ENCODE results near the gene ACKR2.

The ACKR2 gene

GRCh38 chr3:42908675-42909074, 99.4 kb downstream of the ACKR2 start:
- Histone ChIP-seq H3K4me3 (ENCODE audit: low read length) (no peak overlapping the region), H3K27me3 (ENCODE audit: low read depth, low read length) (peaks cover under 1% of the 10 kb centered on the region; the same call in 1 of the 2 replicates), H3K4me1 (ENCODE audit: low read length) (peaks cover 10% of the 10 kb centered on the region), H4K20me1 (ENCODE audit: insufficient read depth, low read length) (no peaks in the 10 kb centered on the region), H3K9ac (ENCODE audit: low read length) (no peak overlapping the region), H3K36me3 (replicated peaks; ENCODE audit: low read depth, low read length) (no peaks in the 10 kb centered on the region), H2AFZ (ENCODE audit: low read depth, low read length) (no peak overlapping the region), H3K27ac (ENCODE audit: low read length) (no peak overlapping the region), H3K4me2 (ENCODE audit: low read length) (no peak overlapping the region), H3K79me2 (ENCODE audit: low read length) (no peaks in the 10 kb centered on the region), H3K9me3 (ENCODE audit: insufficient read depth, low read length) (0 out of 2 replicates have a peak, but pooled peaks cover 2% of the 10 kb centered on the region)
- TF ChIP-seq EZH2phosphoT487 (IDR thresholded peaks at IDR 0.05; ENCODE audit: low read depth) (no peak), CTCF (IDR thresholded peaks at IDR 0.05; ENCODE audit: low read depth, low read length) (no peak)

- Histone ChIP-seq H3K4me3 (ENCODE audit: low read length) (no peak overlapping the region), H4K20me1 (ENCODE audit: insufficient read depth, low read length) (no peaks in the 10 kb centered on the region), H3K27ac (ENCODE audit: low read length) (no peak overlapping the region), H2AFZ (ENCODE audit: low read depth, low read length) (no peak overlapping the region), H3K4me2 (ENCODE audit: low read length) (no peak overlapping the region), H3K9me3 (ENCODE audit: insufficient read depth, low read length) (peaks cover 15% of the 10 kb centered on the region; the same call in 1 of the 2 replicates), H3K27me3 (ENCODE audit: low read depth, low read length) (no peaks in the 10 kb centered on the region), H3K79me2 (ENCODE audit: low read length) (no peaks in the 10 kb centered on the region), H3K4me1 (ENCODE audit: low read length) (peaks cover 10% of the 10 kb centered on the region), H3K36me3 (replicated peaks; ENCODE audit: low read depth, low read length) (no peaks in the 10 kb centered on the region), H3K9ac (ENCODE audit: low read length) (no peak overlapping the region)
- TF ChIP-seq EZH2phosphoT487 (IDR thresholded peaks at IDR 0.05; ENCODE audit: low read depth) = no peak
Observed at GRCh38 chr3:42911551-42911950, 102.3 kb downstream of the ACKR2 start.

- Histone ChIP-seq H3K27me3 (ENCODE audit: low read depth, low read length) (0 out of 2 replicates have a peak, but pooled peaks cover 2% of the 10 kb centered on the region), H3K4me3 (ENCODE audit: low read length) (no peak overlapping the region), H3K4me1 (ENCODE audit: low read length) (no peaks in the 10 kb centered on the region), H3K9ac (ENCODE audit: low read length) (no peak overlapping the region), H3K27ac (ENCODE audit: low read length) (no peak overlapping the region), H3K36me3 (replicated peaks; ENCODE audit: low read depth, low read length) (no peaks in the 10 kb centered on the region), H3K79me2 (ENCODE audit: low read length) (no peaks in the 10 kb centered on the region), H4K20me1 (ENCODE audit: insufficient read depth, low read length) (no peaks in the 10 kb centered on the region), H3K4me2 (ENCODE audit: low read length) (no peak overlapping the region), H2AFZ (ENCODE audit: low read depth, low read length) (no peak overlapping the region), H3K9me3 (ENCODE audit: insufficient read depth, low read length) (peaks cover 15% of the 10 kb centered on the region; the same call in 1 of the 2 replicates)
- TF ChIP-seq EZH2phosphoT487 (IDR thresholded peaks at IDR 0.05; ENCODE audit: low read depth) (no peak), CTCF (IDR thresholded peaks at IDR 0.05; ENCODE audit: low read depth, low read length) (no peak)
Observed at GRCh38 chr3:42914771-42915515, 105.7 kb downstream of the ACKR2 start.
